SK-N-SH treated with all-trans-retinoic acid at 6 μM for 48 hours (cell line): Measurements from ENCODE around the gene HAO1.

ENCODE experiments used
- ATAC-seq: fragments of 200-7000 bp; cut with Tn5 transposase; 3 replicates; pipeline ENCODE4 v1.9.1; 2020; ENCODE audit warnings: mild to moderate bottlenecking, moderate library complexity
- ARNTL ChIP-seq: fragments of 450-650 bp; formaldehyde crosslinking; IDR thresholded peaks from 2 replicates; pipeline ENCODE4 v1.5.0; 2020; ENCODE audit warnings: low read depth, mild to moderate bottlenecking, moderate library complexity, borderline replicate concordance
- BACH2 ChIP-seq: fragments of 250-450 bp; sonication (Bioruptor Pico); IDR thresholded peaks from 2 replicates; pipeline ENCODE4 v1.9.0; 2021; ENCODE audit warnings: mild to moderate bottlenecking, borderline replicate concordance
- CREB5 ChIP-seq: fragments of 250-450 bp; sonication (Bioruptor Pico); IDR thresholded peaks from 2 replicates; pipeline ENCODE4 v1.5.1; 2020; ENCODE audit warnings: low read depth, mild to moderate bottlenecking, moderate library complexity
- CSDC2 ChIP-seq: fragments of 250-450 bp; sonication (Bioruptor Pico); IDR thresholded peaks from 2 replicates; pipeline ENCODE4 v1.5.0; 2020; ENCODE audit warnings: mild to moderate bottlenecking, moderate library complexity
- ESRRG ChIP-seq: fragments of 250-450 bp; sonication (Bioruptor Pico); IDR thresholded peaks from 2 replicates; pipeline ENCODE4 v1.6.1; 2021; ENCODE audit warnings: mild to moderate bottlenecking
- GLIS3 ChIP-seq: fragments of 250-450 bp; sonication (Bioruptor Pico); IDR thresholded peaks from 2 replicates; pipeline ENCODE4 v1.5.0; 2020; ENCODE audit warnings: mild to moderate bottlenecking, moderate library complexity
- ISL1 ChIP-seq: fragments of 250-450 bp; sonication (Bioruptor Pico); IDR thresholded peaks from 2 replicates; pipeline ENCODE4 v2.1.2; 2022; ENCODE audit warnings: mild to moderate bottlenecking, moderate library complexity
- OSR1 ChIP-seq: fragments of 250-450 bp; sonication (Bioruptor Pico); IDR thresholded peaks from 2 replicates; pipeline ENCODE4 v1.8.0; 2022; ENCODE audit warnings: moderate library complexity, mild to moderate bottlenecking, inconsistent platforms
- PATZ1 ChIP-seq: fragments of 250-450 bp; sonication (Bioruptor Pico); IDR thresholded peaks from 2 replicates; pipeline ENCODE4 v1.8.0; 2020; ENCODE audit warnings: mild to moderate bottlenecking, moderate library complexity, borderline replicate concordance
- POU6F1 ChIP-seq: fragments of 250-450 bp; sonication (Bioruptor Pico); IDR thresholded peaks from 2 replicates; pipeline ENCODE4 v1.8.0; 2021; ENCODE audit warnings: low read depth, mild to moderate bottlenecking, moderate library complexity, borderline replicate concordance
- PPARA ChIP-seq: fragments of 250-450 bp; sonication (Bioruptor Pico); IDR thresholded peaks from 2 replicates; pipeline ENCODE4 v1.5.0; 2020; ENCODE audit warnings: mild to moderate bottlenecking, borderline replicate concordance
- RARB ChIP-seq: fragments of 250-450 bp; sonication (Bioruptor Pico); IDR thresholded peaks from 2 replicates; pipeline ENCODE4 v1.8.0; 2021; ENCODE audit warnings: mild to moderate bottlenecking, moderate library complexity
- SNAI2 ChIP-seq: fragments of 250-450 bp; sonication (Bioruptor Pico); IDR thresholded peaks from 2 replicates; pipeline ENCODE4 v1.5.0; 2020; ENCODE audit warnings: mild to moderate bottlenecking, moderate library complexity
- TCF4 ChIP-seq: fragments of 250-450 bp; sonication (Bioruptor Pico); IDR thresholded peaks from 2 replicates; pipeline ENCODE4 v1.8.0; 2021; ENCODE audit warnings: mild to moderate bottlenecking, moderate library complexity, borderline replicate concordance
- ZC3H10 ChIP-seq: fragments of 250-450 bp; sonication (Bioruptor Pico); IDR thresholded peaks from 2 replicates; pipeline ENCODE4 v1.5.1; 2021; ENCODE audit warnings: mild to moderate bottlenecking, moderate library complexity
- ZFP3 ChIP-seq: fragments of 250-450 bp; sonication (Bioruptor Pico); IDR thresholded peaks from 2 replicates; pipeline ENCODE4 v1.5.0; 2020; ENCODE audit warnings: mild to moderate bottlenecking, moderate library complexity
- ZFP30 ChIP-seq: fragments of 450-650 bp; formaldehyde crosslinking; IDR thresholded peaks from 2 replicates; pipeline ENCODE4 v1.5.0; 2022; ENCODE audit warnings: mild to moderate bottlenecking, moderate library complexity
- ZNF565 ChIP-seq: fragments of 450-650 bp; formaldehyde crosslinking; conservative IDR thresholded peaks from 2 replicates; pipeline ENCODE4 v1.5.0; 2020; ENCODE audit warnings: low read depth, mild to moderate bottlenecking, moderate library complexity
- ZNF70 ChIP-seq: fragments of 450-650 bp; formaldehyde crosslinking; IDR thresholded peaks from 2 replicates; pipeline ENCODE4 v1.5.0; 2020; ENCODE audit warnings: mild to moderate bottlenecking, moderate library complexity
- ZNF8 ChIP-seq: fragments of 450-650 bp; formaldehyde crosslinking; IDR thresholded peaks from 2 replicates; pipeline ENCODE4 v1.5.0; 2020; ENCODE audit warnings: mild to moderate bottlenecking, moderate library complexity
- TF ChIP-seq, protein P1 (sequence below): fragments of 250-450 bp; sonication (Bioruptor Pico); IDR thresholded peaks from 2 replicates; pipeline ENCODE4 v1.5.1; 2021; ENCODE audit warnings: mild to moderate bottlenecking, moderate library complexity
- TF ChIP-seq, protein P2 (sequence below): fragments of 250-450 bp; sonication (Bioruptor Pico); IDR thresholded peaks from 2 replicates; pipeline ENCODE4 v1.5.0; 2020; ENCODE audit warnings: mild to moderate bottlenecking, moderate library complexity

The HAO1 gene

DNA sequence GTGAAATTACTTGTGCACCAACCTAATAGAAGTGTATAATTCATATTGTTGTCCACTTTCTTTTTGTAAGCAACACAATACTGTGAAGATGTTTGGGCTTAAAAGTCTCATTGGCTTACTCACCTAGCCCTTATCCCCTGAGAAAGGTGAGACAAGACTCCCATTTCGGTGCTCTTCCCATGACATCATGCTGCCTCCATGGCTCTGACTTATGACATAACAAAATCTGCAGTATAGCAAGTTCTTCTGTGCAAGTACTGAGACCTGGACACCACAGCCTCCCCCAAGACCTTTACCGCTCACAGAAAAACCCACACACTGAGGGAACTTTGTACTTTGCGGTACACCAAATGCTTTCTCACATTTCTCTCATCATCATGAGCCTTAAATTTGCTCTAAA is 50.5 kb downstream of the HAO1 start:
- TF ChIP-seq POU6F1 (CRISPR knock-in tag) (no peak), PPARA (CRISPR knock-in tag) (no peak), ESRRG (no peak), SNAI2 (CRISPR knock-in tag) (no peak), RARB (CRISPR knock-in tag) (no peak), ZNF8 (CRISPR knock-in tag) (no peak), ZFP3 (CRISPR knock-in tag) (no peak), OSR1 (CRISPR knock-in tag) (no peak), GLIS3 (CRISPR knock-in tag) (no peak), TCF4 (CRISPR knock-in tag) (no peak), ZC3H10 (CRISPR knock-in tag) (no peak), CSDC2 (CRISPR knock-in tag) (no peak), ZNF565 (CRISPR knock-in tag) (no peak), ZNF70 (CRISPR knock-in tag) (no peak), BACH2 (no peak), CREB5 (CRISPR knock-in tag) (no peak)
- TF ChIP-seq, protein P1, sequence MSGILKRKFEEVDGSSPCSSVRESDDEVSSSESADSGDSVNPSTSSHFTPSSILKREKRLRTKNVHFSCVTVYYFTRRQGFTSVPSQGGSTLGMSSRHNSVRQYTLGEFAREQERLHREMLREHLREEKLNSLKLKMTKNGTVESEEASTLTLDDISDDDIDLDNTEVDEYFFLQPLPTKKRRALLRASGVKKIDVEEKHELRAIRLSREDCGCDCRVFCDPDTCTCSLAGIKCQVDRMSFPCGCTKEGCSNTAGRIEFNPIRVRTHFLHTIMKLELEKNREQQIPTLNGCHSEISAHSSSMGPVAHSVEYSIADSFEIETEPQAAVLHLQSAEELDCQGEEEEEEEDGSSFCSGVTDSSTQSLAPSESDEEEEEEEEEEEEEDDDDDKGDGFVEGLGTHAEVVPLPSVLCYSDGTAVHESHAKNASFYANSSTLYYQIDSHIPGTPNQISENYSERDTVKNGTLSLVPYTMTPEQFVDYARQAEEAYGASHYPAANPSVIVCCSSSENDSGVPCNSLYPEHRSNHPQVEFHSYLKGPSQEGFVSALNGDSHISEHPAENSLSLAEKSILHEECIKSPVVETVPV (CRISPR knock-in tag): no peak
- no peak for ATAC-seq

DNA sequence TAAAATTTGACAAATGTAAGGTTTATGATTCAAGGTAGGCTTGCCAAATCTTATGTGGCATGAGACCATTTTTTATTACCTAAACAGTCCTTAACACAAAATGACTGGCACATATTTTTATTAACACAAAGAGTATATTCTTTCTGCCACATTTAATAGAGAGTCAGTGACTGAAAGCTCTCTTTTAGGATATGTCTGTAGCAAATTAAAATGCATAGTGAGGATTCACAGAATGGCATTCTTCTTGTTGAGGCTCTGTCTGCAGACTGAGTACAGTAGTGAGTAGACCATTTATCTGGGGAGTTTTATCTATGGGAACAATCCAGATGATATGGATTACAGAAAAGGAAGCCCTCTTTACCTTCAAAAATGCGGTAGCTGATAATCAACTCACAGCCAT is 56.5 kb downstream of the HAO1 start:
- TF ChIP-seq RARB (CRISPR knock-in tag) (no peak), CSDC2 (CRISPR knock-in tag) (no peak), ESRRG (no peak), ARNTL (CRISPR knock-in tag) (no peak), ZFP3 (CRISPR knock-in tag) (no peak), TCF4 (CRISPR knock-in tag) (no peak), ZNF70 (CRISPR knock-in tag) (no peak), CREB5 (CRISPR knock-in tag) (no peak)
- no peak for ATAC-seq

DNA sequence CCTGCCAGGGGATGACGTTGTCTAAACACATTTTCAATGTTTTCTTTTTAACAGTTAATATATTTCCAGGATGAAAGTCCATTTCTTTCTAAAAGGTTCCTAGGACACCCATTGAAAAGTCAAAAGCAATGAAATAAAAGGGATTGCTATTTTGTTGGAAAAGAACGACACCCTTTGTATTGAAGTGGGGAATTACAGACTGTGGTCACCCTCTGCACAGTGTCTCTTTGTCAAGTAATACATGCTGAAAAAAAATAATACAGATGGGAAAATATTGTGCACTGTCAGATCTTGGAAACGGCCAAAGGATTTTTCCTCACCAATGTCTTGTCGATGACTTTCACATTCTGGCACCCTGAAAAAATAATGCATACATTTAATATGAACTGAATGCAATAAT is 56.9 kb downstream of the HAO1 start:
- TF ChIP-seq PATZ1 (no peak), RARB (CRISPR knock-in tag) (no peak), SNAI2 (CRISPR knock-in tag) (no peak), TCF4 (CRISPR knock-in tag) (no peak), ISL1 (CRISPR knock-in tag) (no peak), ZC3H10 (CRISPR knock-in tag) (no peak), GLIS3 (CRISPR knock-in tag) (no peak), ARNTL (CRISPR knock-in tag) (no peak), CREB5 (CRISPR knock-in tag) (no peak), ZFP30 (no peak), POU6F1 (CRISPR knock-in tag) (no peak), ESRRG (no peak), ZNF70 (CRISPR knock-in tag) (no peak)
- TF ChIP-seq, protein P2, sequence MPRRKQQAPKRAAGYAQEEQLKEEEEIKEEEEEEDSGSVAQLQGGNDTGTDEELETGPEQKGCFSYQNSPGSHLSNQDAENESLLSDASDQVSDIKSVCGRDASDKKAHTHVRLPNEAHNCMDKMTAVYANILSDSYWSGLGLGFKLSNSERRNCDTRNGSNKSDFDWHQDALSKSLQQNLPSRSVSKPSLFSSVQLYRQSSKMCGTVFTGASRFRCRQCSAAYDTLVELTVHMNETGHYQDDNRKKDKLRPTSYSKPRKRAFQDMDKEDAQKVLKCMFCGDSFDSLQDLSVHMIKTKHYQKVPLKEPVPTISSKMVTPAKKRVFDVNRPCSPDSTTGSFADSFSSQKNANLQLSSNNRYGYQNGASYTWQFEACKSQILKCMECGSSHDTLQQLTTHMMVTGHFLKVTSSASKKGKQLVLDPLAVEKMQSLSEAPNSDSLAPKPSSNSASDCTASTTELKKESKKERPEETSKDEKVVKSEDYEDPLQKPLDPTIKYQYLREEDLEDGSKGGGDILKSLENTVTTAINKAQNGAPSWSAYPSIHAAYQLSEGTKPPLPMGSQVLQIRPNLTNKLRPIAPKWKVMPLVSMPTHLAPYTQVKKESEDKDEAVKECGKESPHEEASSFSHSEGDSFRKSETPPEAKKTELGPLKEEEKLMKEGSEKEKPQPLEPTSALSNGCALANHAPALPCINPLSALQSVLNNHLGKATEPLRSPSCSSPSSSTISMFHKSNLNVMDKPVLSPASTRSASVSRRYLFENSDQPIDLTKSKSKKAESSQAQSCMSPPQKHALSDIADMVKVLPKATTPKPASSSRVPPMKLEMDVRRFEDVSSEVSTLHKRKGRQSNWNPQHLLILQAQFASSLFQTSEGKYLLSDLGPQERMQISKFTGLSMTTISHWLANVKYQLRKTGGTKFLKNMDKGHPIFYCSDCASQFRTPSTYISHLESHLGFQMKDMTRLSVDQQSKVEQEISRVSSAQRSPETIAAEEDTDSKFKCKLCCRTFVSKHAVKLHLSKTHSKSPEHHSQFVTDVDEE (CRISPR knock-in tag): no peak
- no peak for ATAC-seq
